Measurements from ENCODE around the gene TNIK.

DNA sequence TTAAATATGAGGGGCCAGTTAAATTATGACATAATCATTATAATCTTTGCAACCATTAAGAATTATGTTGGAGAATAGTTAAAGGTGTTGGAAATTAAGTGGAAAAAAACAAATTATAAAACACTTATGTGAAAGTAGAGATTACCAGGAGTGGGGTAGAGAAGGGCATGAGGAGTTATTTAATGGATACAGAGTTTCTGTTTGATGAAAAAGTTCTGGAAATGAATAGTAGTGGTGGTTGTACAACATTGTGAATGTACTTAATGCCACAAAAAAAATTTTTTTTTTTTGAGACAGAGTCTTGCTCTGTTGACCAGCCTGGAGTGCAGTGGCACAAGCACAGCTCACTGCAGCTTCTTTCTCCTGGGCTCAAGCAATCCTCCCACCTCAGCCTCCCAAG, 25.1 kb upstream of the TNIK start:
- no peak for TF ChIP-seq POLR2A (IDR thresholded peaks at IDR 0.05)
- TF ChIP-seq, protein P1, sequence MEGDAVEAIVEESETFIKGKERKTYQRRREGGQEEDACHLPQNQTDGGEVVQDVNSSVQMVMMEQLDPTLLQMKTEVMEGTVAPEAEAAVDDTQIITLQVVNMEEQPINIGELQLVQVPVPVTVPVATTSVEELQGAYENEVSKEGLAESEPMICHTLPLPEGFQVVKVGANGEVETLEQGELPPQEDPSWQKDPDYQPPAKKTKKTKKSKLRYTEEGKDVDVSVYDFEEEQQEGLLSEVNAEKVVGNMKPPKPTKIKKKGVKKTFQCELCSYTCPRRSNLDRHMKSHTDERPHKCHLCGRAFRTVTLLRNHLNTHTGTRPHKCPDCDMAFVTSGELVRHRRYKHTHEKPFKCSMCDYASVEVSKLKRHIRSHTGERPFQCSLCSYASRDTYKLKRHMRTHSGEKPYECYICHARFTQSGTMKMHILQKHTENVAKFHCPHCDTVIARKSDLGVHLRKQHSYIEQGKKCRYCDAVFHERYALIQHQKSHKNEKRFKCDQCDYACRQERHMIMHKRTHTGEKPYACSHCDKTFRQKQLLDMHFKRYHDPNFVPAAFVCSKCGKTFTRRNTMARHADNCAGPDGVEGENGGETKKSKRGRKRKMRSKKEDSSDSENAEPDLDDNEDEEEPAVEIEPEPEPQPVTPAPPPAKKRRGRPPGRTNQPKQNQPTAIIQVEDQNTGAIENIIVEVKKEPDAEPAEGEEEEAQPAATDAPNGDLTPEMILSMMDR (IDR thresholded peaks at IDR 0.05): no peak

All from breast epithelium (tissue), 3 donors.